HepG2 (cell line): ENCODE data around the gene GGT7. TPM values are rescaled to one million over a fixed set of nuclear protein-coding genes. Genes with fewer than 3 reads are reported as not detected.
A peak's percentile ranks its signal among the peaks of the same experiment; 100 is the strongest.

Experiments used
- EZH2 ChIP-seq: conservative IDR thresholded peaks from 2 replicates; pipeline ENCODE4 v1.6.1; 2012; ENCODE audit warnings: mild to moderate bottlenecking, low read depth, low read length, moderate library complexity
- HNF1A ChIP-seq, 2 experiments: sonication (generic) in 1 of 2; formaldehyde crosslinking in 1 of 2; IDR thresholded peaks; 2 replicates each; pipeline versions ENCODE4 v1.4.0 to v1.6.1; 2016 to 2020; ENCODE audit warnings: borderline replicate concordance in 1 of 2, low read depth in 1 of 2, mild to moderate bottlenecking in 1 of 2, missing genetic modification reagents in 1 of 2
- KLF16 ChIP-seq, 2 experiments: sonication (generic) in 1 of 2; formaldehyde crosslinking in 1 of 2; IDR thresholded peaks; 2 replicates each; pipeline versions ENCODE4 v1.6.1 to v1.8.0; 2016 to 2023; ENCODE audit warnings: missing genetic modification reagents in 2 of 2, missing compliant biosample characterization in 1 of 2
- MLLT10 ChIP-seq: sonication (generic); formaldehyde crosslinking; IDR thresholded peaks from 2 replicates; pipeline ENCODE4 v1.4.0; 2020; ENCODE audit warnings: missing genetic modification reagents
- MLX ChIP-seq: IDR thresholded peaks from 2 replicates; pipeline ENCODE4 v1.6.1; 2016
- MTA3 ChIP-seq: sonication (generic); formaldehyde crosslinking; IDR thresholded peaks from 2 replicates; pipeline ENCODE4 v1.4.0; 2020; ENCODE audit warnings: missing genetic modification reagents
- MYC ChIP-seq: sonication (generic); formaldehyde crosslinking; IDR thresholded peaks from 2 replicates; pipeline ENCODE4 v1.9.0; 2021; ENCODE audit warnings: missing genetic modification reagents, borderline replicate concordance
- NKX3-1 ChIP-seq: sonication (generic); formaldehyde crosslinking; IDR thresholded peaks from 2 replicates; pipeline ENCODE4 v1.5.0; 2020; ENCODE audit warnings: missing genetic modification reagents
- RELA ChIP-seq: sonication (generic); formaldehyde crosslinking; IDR thresholded peaks from 2 replicates; pipeline ENCODE4 v1.4.0; 2020; ENCODE audit warnings: missing genetic modification reagents
- SKI ChIP-seq: fragments of 450-650 bp; IDR thresholded peaks from one replicate; pipeline ENCODE4 v1.6.1; 2018; ENCODE audit warnings: mild to moderate bottlenecking; ENCODE audit not compliant: partially characterized antibody
- SYNCRIP ChIP-seq: fragments of 200-400 bp; formaldehyde crosslinking; IDR thresholded peaks from 2 replicates; pipeline ENCODE4 v1.6.1; 2018; ENCODE audit warnings: mild to moderate bottlenecking, low read depth, low read length; ENCODE audit not compliant: insufficient read depth
- YY1 ChIP-seq: IDR thresholded peaks from 2 replicates; pipeline ENCODE4 v1.6.1; 2011; ENCODE audit warnings: low read length, low read depth, moderate library complexity, mild to moderate bottlenecking; ENCODE audit not compliant: insufficient read depth, insufficient replicate concordance
- ZBTB7B ChIP-seq: sonication (generic); formaldehyde crosslinking; IDR thresholded peaks from 2 replicates; pipeline ENCODE4 v1.4.0; 2020; ENCODE audit warnings: missing genetic modification reagents
- ZFP90 ChIP-seq: sonication (generic); formaldehyde crosslinking; IDR thresholded peaks from 2 replicates; pipeline ENCODE4 v1.8.0; 2022; ENCODE audit warnings: missing genetic modification reagents, mild to moderate bottlenecking, inconsistent platforms, borderline replicate concordance
- ZFY ChIP-seq: sonication (generic); formaldehyde crosslinking; IDR thresholded peaks from 2 replicates; pipeline ENCODE4 v1.4.0; 2020; ENCODE audit warnings: missing genetic modification reagents
- ZNF124 ChIP-seq: sonication (generic); formaldehyde crosslinking; IDR thresholded peaks from 2 replicates; pipeline ENCODE4 v1.4.0; 2020; ENCODE audit warnings: missing genetic modification reagents
- ZNF160 ChIP-seq: sonication (generic); formaldehyde crosslinking; IDR thresholded peaks from 2 replicates; pipeline ENCODE4 v1.8.0; 2022; ENCODE audit warnings: mild to moderate bottlenecking, inconsistent platforms, missing genetic modification reagents
- ZNF276 ChIP-seq: sonication (generic); formaldehyde crosslinking; IDR thresholded peaks from 2 replicates; pipeline ENCODE4 v1.4.0; 2020; ENCODE audit warnings: mild to moderate bottlenecking, low read depth, missing genetic modification reagents
- ZNF546 ChIP-seq: sonication (generic); formaldehyde crosslinking; conservative IDR thresholded peaks from 2 replicates; pipeline ENCODE4 v1.8.1; 2023; ENCODE audit warnings: mild to moderate bottlenecking, missing genetic modification reagents
- ZNF552 ChIP-seq: sonication (generic); formaldehyde crosslinking; IDR thresholded peaks from 2 replicates; pipeline ENCODE4 v1.9.0; 2022; ENCODE audit warnings: missing genetic modification reagents, mild to moderate bottlenecking, borderline replicate concordance
- ZNF629 ChIP-seq: sonication (generic); formaldehyde crosslinking; conservative IDR thresholded peaks from 2 replicates; pipeline ENCODE4 v1.5.0; 2020; ENCODE audit warnings: missing genetic modification reagents
- ZNF644 ChIP-seq: IDR thresholded peaks from 2 replicates; pipeline ENCODE4 v1.6.1; 2016; ENCODE audit warnings: low read depth
- ZNF674 ChIP-seq: sonication (generic); formaldehyde crosslinking; IDR thresholded peaks from 2 replicates; pipeline ENCODE4 v1.5.0; 2020; ENCODE audit warnings: low read depth, mild to moderate bottlenecking, missing genetic modification reagents
- ZNF790 ChIP-seq: sonication (generic); formaldehyde crosslinking; IDR thresholded peaks from 2 replicates; pipeline ENCODE4 v1.8.0; 2022; ENCODE audit warnings: missing genetic modification reagents, mild to moderate bottlenecking, borderline replicate concordance
- ZSCAN25 ChIP-seq: sonication (generic); formaldehyde crosslinking; IDR thresholded peaks from 2 replicates; pipeline ENCODE4 v1.8.0; 2022; ENCODE audit warnings: mild to moderate bottlenecking, missing genetic modification reagents
- polyA plus RNA-seq, 8 experiments: library from polyadenylated mRNA; depleted of rRNA in 3 of 8; stranded (reverse) in 7 of 8; unstranded in 1 of 8; fragments of >200 nt; fragmentation: Illumina TruSeq in 4 of 8; extraction: Trizol in 4 of 8; gene quantifications; 2 replicates each; pipeline versions ENCODE4 v1.2.1 to v1.2.3, GENCODE V29; 2011 to 2016; ENCODE audit warnings: low read depth in 4 of 8, missing spikeins in 1 of 8, mixed read lengths in 1 of 8; ENCODE audit not compliant: insufficient read depth in 1 of 8
- total RNA-seq, 5 experiments: library from RNA; depleted of rRNA; stranded (reverse); fragments of >200 nt; fragmentation: Illumina TruSeq; extraction: Trizol; gene quantifications; 2 replicates each; pipeline ENCODE4 v1.2.3, GENCODE V29; 2016; ENCODE audit warnings: low read depth in 1 of 5

GGT7 gene
- total and polyA plus RNA-seq, 2 of the 13 experiments (the other 11 are each of a cell fraction or from before 2014, with no cell fraction given): 6.6 to 23.0 TPM

GRCh38 chr20:34874094-34874654, 1.5 kb upstream of the GGT7 start (continued):
- TF ChIP-seq SYNCRIP: no peak
- no peak for TF ChIP-seq MLX
- no peak for TF ChIP-seq YY1
- TF ChIP-seq MYC (CRISPR knock-in tag): no peak
- no peak for TF ChIP-seq SKI
- TF ChIP-seq ZNF644 (CRISPR knock-in tag): no peak
- TF ChIP-seq ZNF276 (CRISPR knock-in tag): no peak
- no peak for TF ChIP-seq NKX3-1 (CRISPR knock-in tag)
- TF ChIP-seq ZNF674: no peak
- no peak for TF ChIP-seq EZH2
- peak; percentile 31; the same call in 1 of the 2 replicates for TF ChIP-seq ZSCAN25
- peak; percentile 10; the same call in 1 of the 2 replicates for TF ChIP-seq ZFP90 (CRISPR knock-in tag)
- no peak for TF ChIP-seq MLLT10 (CRISPR knock-in tag)
- no peak for TF ChIP-seq KLF16 (CRISPR knock-in tag; IDR thresholded peaks at IDR 0.05)
- TF ChIP-seq ZBTB7B (CRISPR knock-in tag): no peak
- TF ChIP-seq ZNF160 (CRISPR knock-in tag): no peak
- no peak for TF ChIP-seq ZNF629 (CRISPR knock-in tag)
- TF ChIP-seq ZNF552 (CRISPR knock-in tag): no peak
- TF ChIP-seq ZNF124 (CRISPR knock-in tag): no peak; the same call in 1 of the 2 replicates
- 0 out of 2 replicates have a peak, but pooled peaks have one; percentile 47 for TF ChIP-seq RELA (CRISPR knock-in tag)
- no peak for TF ChIP-seq ZNF790 (CRISPR knock-in tag)
- TF ChIP-seq ZNF546 (CRISPR knock-in tag): no peak
- no peak for TF ChIP-seq HNF1A (IDR thresholded peaks at IDR 0.05; ENCODE audit: low read depth)
- TF ChIP-seq HNF1A (CRISPR knock-in tag; IDR thresholded peaks at IDR 0.05; ENCODE audit: borderline replicate concordance): no peak
- TF ChIP-seq ZFY (CRISPR knock-in tag): no peak
- no peak for TF ChIP-seq MTA3 (CRISPR knock-in tag)
